HuH-7.5 (cell line): Measurements from ENCODE around the gene CCRL2.
"Not testable (repeated sequence)": the region's sequence is repeated elsewhere in the genome, so short reads cannot be mapped to it uniquely, and the experiment has no call there.

Experiments
- DNase-seq: peaks from one replicate; pipeline ENCODE4 v3.0.0; 2011; ENCODE audit warnings: low spot score

CCRL2 gene

GRCh38 chr3:46405301-46406019 lies 1.6 kb upstream of the CCRL2 start:
- no peak for DNase-seq

- DNase-seq: no peak
Observed at GRCh38 chr3:46406443-46406787, 644 bp upstream of the CCRL2 start.

- DNase-seq: no peak
Observed at GRCh38 chr3:46407970-46408369, 911 bp downstream of the CCRL2 start.

- DNase-seq: no peak
Observed at GRCh38 chr3:46408853-46409252, 1.8 kb downstream of the CCRL2 start.

GRCh38 chr3:46409739-46410489 lies 2.9 kb downstream of the CCRL2 start:
- no peak for DNase-seq

- DNase-seq: no peak
Observed at GRCh38 chr3:46410669-46411068, 3.6 kb downstream of the CCRL2 start.

GRCh38 chr3:46411271-46411670 lies 4.2 kb downstream of the CCRL2 start:
- no peak for DNase-seq

- DNase-seq: no peak
Observed at GRCh38 chr3:46412786-46413298, 5.8 kb downstream of the CCRL2 start.

- no peak for DNase-seq
Observed at GRCh38 chr3:46413951-46414350, 6.9 kb downstream of the CCRL2 start.

GRCh38 chr3:46414739-46415138 lies 7.7 kb downstream of the CCRL2 start:
- DNase-seq: no peak

- DNase-seq: no peak
Observed at GRCh38 chr3:46416125-46416810, 9.2 kb downstream of the CCRL2 start.

GRCh38 chr3:46416811-46417510 lies 9.9 kb downstream of the CCRL2 start:
- no peak for DNase-seq

- DNase-seq: no peak
Observed at GRCh38 chr3:46417841-46418611, 11.0 kb downstream of the CCRL2 start.

- no peak for DNase-seq
Observed at GRCh38 chr3:46419816-46420215, 12.8 kb downstream of the CCRL2 start.

GRCh38 chr3:46420931-46421330 lies 13.9 kb downstream of the CCRL2 start:
- no peak for DNase-seq

- DNase-seq: no peak
Observed at GRCh38 chr3:46422617-46423016, 15.6 kb downstream of the CCRL2 start.

GRCh38 chr3:46423588-46423987 lies 16.5 kb downstream of the CCRL2 start:
- no peak for DNase-seq

GRCh38 chr3:46426476-46426875 lies 19.4 kb downstream of the CCRL2 start:
- not testable (repeated sequence) for DNase-seq

GRCh38 chr3:46427404-46427803 lies 20.3 kb downstream of the CCRL2 start:
- DNase-seq: not testable (repeated sequence)

GRCh38 chr3:46427916-46428833 lies 21.1 kb downstream of the CCRL2 start:
- no peak for DNase-seq
